GM21381 (cell line): ENCODE data around the gene ZNF681.
A peak's percentile ranks its signal among the peaks of the same experiment; 100 is the strongest.
"Not testable (repeated sequence)": the region's sequence is repeated elsewhere in the genome, so short reads cannot be mapped to it uniquely, and the experiment has no call there.

Experiments
- ATAC-seq: cut with Tn5 transposase; IDR thresholded peaks from one replicate; pipeline ENCODE4 v1.9.1; 2021; ENCODE audit warnings: mild to moderate bottlenecking, moderate library complexity; ENCODE audit not compliant: unreplicated experiment

Gene ZNF681

GRCh38 chr19:23758187-23759074 lies at the start of gene ZNF681:
Gene ZNF681, minus strand, starts transcription at chr19:23758891. Its CDS starts 142 bp downstream, at chr19:23758749.
- peak; percentile 91 for ATAC-seq

- no peak for ATAC-seq
Measured at GRCh38 chr19:23804676-23805075, 46.0 kb upstream of the ZNF681 start.

- no peak for ATAC-seq
Measured at GRCh38 chr19:23802290-23802689, 43.6 kb upstream of the ZNF681 start.

- ATAC-seq = no peak
Measured at GRCh38 chr19:23801803-23802202, 43.1 kb upstream of the ZNF681 start.

GRCh38 chr19:23800868-23801267 lies 42.2 kb upstream of the ZNF681 start:
- no peak for ATAC-seq

GRCh38 chr19:23800271-23800670 lies 41.6 kb upstream of the ZNF681 start:
- ATAC-seq = no peak

GRCh38 chr19:23799321-23799720 lies 40.6 kb upstream of the ZNF681 start:
- no peak for ATAC-seq

- ATAC-seq = no peak
Measured at GRCh38 chr19:23795462-23795861, 36.8 kb upstream of the ZNF681 start.

- ATAC-seq = no peak
Measured at GRCh38 chr19:23792784-23793183, 34.1 kb upstream of the ZNF681 start.

- ATAC-seq = no peak
Measured at GRCh38 chr19:23790641-23791488, 32.2 kb upstream of the ZNF681 start.

- ATAC-seq = no peak
Measured at GRCh38 chr19:23789246-23789645, 30.6 kb upstream of the ZNF681 start.

GRCh38 chr19:23788411-23788810 lies 29.7 kb upstream of the ZNF681 start:
- ATAC-seq = no peak

GRCh38 chr19:23787106-23787505 lies 28.4 kb upstream of the ZNF681 start:
- no peak for ATAC-seq

- no peak for ATAC-seq
Measured at GRCh38 chr19:23785982-23786381, 27.3 kb upstream of the ZNF681 start.

GRCh38 chr19:23784274-23784673 lies 25.6 kb upstream of the ZNF681 start:
- no peak for ATAC-seq

GRCh38 chr19:23783636-23784035 lies 24.9 kb upstream of the ZNF681 start:
- ATAC-seq = no peak

- no peak for ATAC-seq
Measured at GRCh38 chr19:23779645-23780044, 21.0 kb upstream of the ZNF681 start.

- no peak for ATAC-seq
Measured at GRCh38 chr19:23778566-23778965, 19.9 kb upstream of the ZNF681 start.

GRCh38 chr19:23778036-23778435 lies 19.3 kb upstream of the ZNF681 start:
- ATAC-seq = not testable (repeated sequence)

- no peak for ATAC-seq
Measured at GRCh38 chr19:23777216-23777615, 18.5 kb upstream of the ZNF681 start.

- no peak for ATAC-seq
Measured at GRCh38 chr19:23776507-23777205, 18.0 kb upstream of the ZNF681 start.
